GM12801 (cell line): ENCODE measurements around the gene SPRYD7.

Source experiments
- CTCF ChIP-seq: IDR thresholded peaks from one replicate; pipeline ENCODE4 v1.5.1; 2011; ENCODE audit warnings: control low read depth; ENCODE audit not compliant: insufficient read length; ENCODE audit errors: extremely low read depth

The SPRYD7 gene

GRCh38 chr13:49869519-49869918 lies 66.6 kb downstream of the SPRYD7 start:
- no peak for TF ChIP-seq CTCF

- no peak for TF ChIP-seq CTCF
These were observed 68.3 kb downstream of the SPRYD7 start for GRCh38 chr13:49867834-49868233.

GRCh38 chr13:49865218-49865617 lies 70.9 kb downstream of the SPRYD7 start:
- no peak for TF ChIP-seq CTCF

GRCh38 chr13:49864509-49864908 lies 71.6 kb downstream of the SPRYD7 start:
- no peak for TF ChIP-seq CTCF
